HepG2 (cell line): Measurements from ENCODE around the gene GPR139. TPM values are rescaled to one million over a fixed set of nuclear protein-coding genes. Genes with fewer than 3 reads are reported as not detected.

Source experiments
- ATAC-seq: fragments of 200-7000 bp; cut with Tn5 transposase; 3 replicates; pipeline ENCODE4 v1.9.1; 2020; ENCODE audit warnings: mild to moderate bottlenecking, moderate library complexity
- BruUV-seq: library from RNA; stranded (reverse); fragments of 400-500 nt; replicated peaks from 2 replicates; lab custom pipeline; 2021; lab: Mats Ljungman, UMichigan
- CTCF ChIA-PET: fragments of 300-600 bp; formaldehyde crosslinking; extraction: SDS; loops from one replicate; lab custom pipeline; 2021; ENCODE audit warnings: low total read pairs, inconsistent platforms, low intra/inter-chr PET ratio; lab: Yijun Ruan, JAX
- POLR2A ChIA-PET: fragments of 350-600 bp; sonication (Branson Sonifier 250); formaldehyde crosslinking; loops from one replicate; lab custom pipeline; 2020; ENCODE audit warnings: antibody characterized with exemption, inconsistent platforms; lab: Yijun Ruan, JAX
- DNase-seq: peaks from one replicate; pipeline ENCODE4 v3.0.0-alpha.2; 2015; ENCODE audit warnings: low spot score
- FAIRE-seq: peaks from 3 replicates; lab custom pipeline; 2011; peaks lifted over from hg19 to GRCh38; lab: Jason Lieb, UNC
- H2AFZ ChIP-seq: one replicate; pipeline ENCODE4 v1.6.1; 2011; ENCODE audit warnings: low read length, inconsistent platforms
- H3K27ac ChIP-seq: fragments of 300-600 bp; 3 replicates; pipeline ENCODE4 v1.8.0; 2011; ENCODE audit warnings: mixed run types, mild to moderate bottlenecking, mixed read lengths, low read length, inconsistent platforms; ENCODE audit not compliant: insufficient read depth; ENCODE audit errors: extremely low read length
- H3K27me3 ChIP-seq, 2 experiments: fragments of 200-600 bp in 1 of 2; 2 replicates in 1 of 2; 3 replicates in 1 of 2; pipeline versions ENCODE4 v1.6.0 to v1.8.0; 2011; ENCODE audit warnings: low read length in 2 of 2, mild to moderate bottlenecking in 2 of 2, moderate library complexity in 2 of 2, inconsistent platforms in 1 of 2; ENCODE audit not compliant: insufficient read depth in 2 of 2, control insufficient read depth in 1 of 2
- H3K36me3 ChIP-seq, 2 experiments: fragments of 200-600 bp in 1 of 2; replicated peaks in 1 of 2; 2 replicates in 1 of 2; 3 replicates in 1 of 2; pipeline versions ENCODE4 v1.5.1 to v1.8.0; 2011; ENCODE audit warnings: low read length in 2 of 2, inconsistent platforms in 1 of 2; ENCODE audit not compliant: insufficient read depth in 2 of 2, control insufficient read depth in 1 of 2
- H3K4me1 ChIP-seq: 2 replicates; pipeline ENCODE4 v1.5.1; 2012; ENCODE audit warnings: low read length, inconsistent platforms; ENCODE audit not compliant: insufficient read depth
- H3K4me2 ChIP-seq: 2 replicates; pipeline ENCODE4 v1.6.0; 2011; ENCODE audit warnings: low read depth, low read length, inconsistent platforms
- H3K4me3 ChIP-seq, 3 experiments: fragments of 200-600 bp in 1 of 3; sonication (generic), shearing (Covaris generic) in 1 of 3; replicated peaks in 1 of 3; 2 replicates each; pipeline ENCODE4 v1.5.1; 2011 to 2016; ENCODE audit warnings: low read length in 3 of 3, inconsistent platforms in 2 of 3, low read depth in 2 of 3, mild to moderate bottlenecking in 2 of 3, control low read depth in 1 of 3, mixed read lengths in 1 of 3; ENCODE audit not compliant: insufficient read depth in 1 of 3
- H3K79me2 ChIP-seq: one replicate; pipeline ENCODE4 v1.6.1; 2011; ENCODE audit warnings: low read length, inconsistent platforms; ENCODE audit not compliant: insufficient read depth
- H3K9ac ChIP-seq: 2 replicates; pipeline ENCODE4 v1.6.0; 2011; ENCODE audit warnings: mild to moderate bottlenecking, low read depth, low read length, inconsistent platforms; ENCODE audit not compliant: insufficient read depth
- H3K9me3 ChIP-seq: 2 replicates; pipeline ENCODE4 v1.5.1; 2012; ENCODE audit warnings: mild to moderate bottlenecking, low read length
- H4K20me1 ChIP-seq: 2 replicates; pipeline ENCODE4 v1.6.0; 2011; ENCODE audit warnings: inconsistent platforms, mild to moderate bottlenecking, low read length, moderate library complexity; ENCODE audit not compliant: insufficient read depth
- CREBL2 ChIP-seq: sonication (generic); formaldehyde crosslinking; IDR thresholded peaks from 2 replicates; pipeline ENCODE4 v1.8.1; 2023; ENCODE audit warnings: missing genetic modification reagents, mild to moderate bottlenecking, borderline replicate concordance
- GTF3A ChIP-seq: sonication (generic); formaldehyde crosslinking; conservative IDR thresholded peaks from 2 replicates; pipeline ENCODE4 v1.4.0; 2020; ENCODE audit warnings: mild to moderate bottlenecking, missing genetic modification reagents
- KLF6 ChIP-seq: IDR thresholded peaks from 2 replicates; pipeline ENCODE4 v1.8.0; 2016; ENCODE audit warnings: missing biosample characterization, missing genetic modification reagents
- MAFF ChIP-seq: IDR thresholded peaks from 2 replicates; pipeline ENCODE4 v1.6.1; 2011; ENCODE audit warnings: low read depth, low read length, improper control_type of control experiment
- MAFK ChIP-seq, 2 experiments: IDR thresholded peaks in 1 of 2; conservative IDR thresholded peaks in 1 of 2; 2 replicates each; pipeline ENCODE4 v1.6.1; 2011; ENCODE audit warnings: improper control_type of control experiment in 2 of 2, low read length in 2 of 2
- NFATC3 ChIP-seq: sonication (generic); formaldehyde crosslinking; IDR thresholded peaks from 2 replicates; pipeline ENCODE4 v1.5.1; 2020; ENCODE audit warnings: mild to moderate bottlenecking, missing genetic modification reagents
- PRDM15 ChIP-seq: sonication (generic); formaldehyde crosslinking; IDR thresholded peaks from 2 replicates; pipeline ENCODE4 v1.4.0; 2020; ENCODE audit warnings: missing genetic modification reagents
- RFXAP ChIP-seq: sonication (generic); formaldehyde crosslinking; IDR thresholded peaks from 2 replicates; pipeline ENCODE4 v1.4.0; 2020; ENCODE audit warnings: missing genetic modification reagents, borderline replicate concordance
- SKI ChIP-seq: fragments of 450-650 bp; IDR thresholded peaks from one replicate; pipeline ENCODE4 v1.6.1; 2018; ENCODE audit warnings: mild to moderate bottlenecking; ENCODE audit not compliant: partially characterized antibody
- ZNF562 ChIP-seq: sonication (generic); formaldehyde crosslinking; IDR thresholded peaks from 2 replicates; pipeline ENCODE4 v1.8.0; 2022; ENCODE audit warnings: missing genetic modification reagents, borderline replicate concordance
- WGBS: methylation state at CpG from one replicate; pipeline ENCODE4 v1.1.6; 2017; ENCODE audit warnings: low lambda C conversion rate; 5-methylcytosine and 5-hydroxymethylcytosine counted together
- in situ Hi-C: cut with HindIII; loops from 2 replicates; pipeline ENCODE4 v1.10.0; 2017; ENCODE audit warnings: low pct_unique_long_range_greater_than_20kb; ENCODE audit not compliant: extremely low pct_ligation_motif_present
- intact Hi-C: fragments of 100-400 bp; cut with micrococcal nuclease; formaldehyde crosslinking; loops from one replicate; pipeline ENCODE4 v1.10.0; 2022; ENCODE audit not compliant: unreplicated experiment
- polyA plus RNA-seq, 8 experiments: library from polyadenylated mRNA; depleted of rRNA in 3 of 8; stranded (reverse) in 7 of 8; unstranded in 1 of 8; fragments of >200 nt; fragmentation: Illumina TruSeq in 4 of 8; extraction: Trizol in 4 of 8; gene quantifications; 2 replicates each; pipeline versions ENCODE4 v1.2.1 to v1.2.3, GENCODE V29; 2011 to 2016; ENCODE audit warnings: low read depth in 4 of 8, missing spikeins in 1 of 8, mixed read lengths in 1 of 8; ENCODE audit not compliant: insufficient read depth in 1 of 8
- total RNA-seq, 5 experiments: library from RNA; depleted of rRNA; stranded (reverse); fragments of >200 nt; fragmentation: Illumina TruSeq; extraction: Trizol; gene quantifications; 2 replicates each; pipeline ENCODE4 v1.2.3, GENCODE V29; 2016; ENCODE audit warnings: low read depth in 1 of 5
- TF ChIP-seq, protein P1 (sequence below): IDR thresholded peaks from 2 replicates; pipeline ENCODE4 v1.6.1; 2016; ENCODE audit warnings: control low read depth
- TF ChIP-seq, protein P2 (sequence below): IDR thresholded peaks from 2 replicates; pipeline ENCODE4 v1.6.1; 2016; ENCODE audit warnings: low read depth

Gene GPR139
- total and polyA plus RNA-seq, 2 of the 13 experiments (the other 11 are each of a cell fraction or from before 2014, with no cell fraction given): not detected

- Histone ChIP-seq H3K4me1 (no peaks in the 10 kb centered on the region), H3K9me3 (no peaks in the 10 kb centered on the region), H3K9ac (no peak overlapping the region), H3K27me3 (peaks cover 0 to 13% of the 10 kb centered on the region in 2 experiments; a peak in 4 of 5 replicates), H3K36me3 (no peaks in the 10 kb centered on the region), H3K27ac (no peak overlapping the region), H3K4me2 (no peak overlapping the region)
- POLR2A ChIA-PET: no interaction called here
- WGBS: 1% methylated on average over 3 of the region's 3 CpGs
- BruUV-seq: no TSS peak
- intact Hi-C loops: no loop called here
- no peak for ATAC-seq
- peak; percentile 39 to 75; a peak in 3 of 4 replicates for TF ChIP-seq MAFK (conservative IDR thresholded peaks at IDR 0.05 in 1 of 2, IDR thresholded peaks at IDR 0.05 in 1 of 2; ENCODE audit: low read length in 2 of 2)
- peak; percentile 62 for TF ChIP-seq MAFF
- TF ChIP-seq, protein P1, sequence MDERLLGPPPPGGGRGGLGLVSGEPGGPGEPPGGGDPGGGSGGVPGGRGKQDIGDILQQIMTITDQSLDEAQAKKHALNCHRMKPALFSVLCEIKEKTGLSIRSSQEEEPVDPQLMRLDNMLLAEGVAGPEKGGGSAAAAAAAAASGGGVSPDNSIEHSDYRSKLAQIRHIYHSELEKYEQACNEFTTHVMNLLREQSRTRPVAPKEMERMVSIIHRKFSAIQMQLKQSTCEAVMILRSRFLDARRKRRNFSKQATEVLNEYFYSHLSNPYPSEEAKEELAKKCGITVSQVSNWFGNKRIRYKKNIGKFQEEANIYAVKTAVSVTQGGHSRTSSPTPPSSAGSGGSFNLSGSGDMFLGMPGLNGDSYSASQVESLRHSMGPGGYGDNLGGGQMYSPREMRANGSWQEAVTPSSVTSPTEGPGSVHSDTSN (CRISPR knock-in tag): no peak
- TF ChIP-seq KLF6 (CRISPR knock-in tag): no peak
- TF ChIP-seq, all 625 proteins: peak for 2
- DNase-seq (no peak), FAIRE-seq (peak; percentile 12)
- no peaks in the 10 kb centered on the region for H3K79me2 ChIP-seq
- H2AFZ ChIP-seq: no peak overlapping the region
- in situ Hi-C loops: no loop called here
- CTCF ChIA-PET: no interaction called here
- no peaks in the 10 kb centered on the region for H4K20me1 ChIP-seq
- H3K4me3 ChIP-seq: no peak overlapping the region
Measured at GRCh38 chr16:20056436-20056835, 17.3 kb downstream of the GPR139 start.

DNA sequence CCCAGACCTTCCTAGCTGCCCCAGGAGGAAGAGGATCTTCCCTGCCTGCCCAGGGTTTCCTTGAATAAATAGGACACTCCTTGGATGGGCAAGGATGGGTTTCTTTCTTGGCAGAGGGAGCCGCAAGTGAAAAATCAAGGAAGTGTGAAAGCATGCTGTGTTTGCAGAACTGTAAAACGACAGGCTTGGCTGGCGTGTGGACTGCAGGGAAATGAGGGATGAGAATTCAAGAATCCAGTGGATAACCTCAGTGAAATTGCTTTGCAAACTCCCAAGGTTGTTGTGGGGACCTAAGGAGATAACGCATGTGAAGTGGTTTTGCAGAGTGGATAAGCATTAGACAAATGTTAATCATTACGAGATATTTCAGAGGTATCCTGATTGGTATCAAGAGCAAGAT lies 20.4 kb downstream of the GPR139 start:
- ATAC-seq (no peak), DNase-seq (no peak), FAIRE-seq (no peak)
- Histone ChIP-seq H3K27ac (no peak overlapping the region), H3K9me3 (no peaks in the 10 kb centered on the region), H3K27me3 (peaks cover 0 to 13% of the 10 kb centered on the region in 2 experiments; a peak in 4 of 5 replicates), H2AFZ (no peak overlapping the region), H3K4me3 (no peak overlapping the region), H3K4me1 (no peaks in the 10 kb centered on the region), H3K36me3 (no peaks in the 10 kb centered on the region), H4K20me1 (no peaks in the 10 kb centered on the region), H3K4me2 (no peak overlapping the region), H3K9ac (no peak overlapping the region), H3K79me2 (no peaks in the 10 kb centered on the region)
- in situ Hi-C loops: no loop called here
- intact Hi-C loops: no loop called here
- no TSS peak for BruUV-seq
- ChIA-PET POLR2A (no interaction called here), CTCF (no interaction called here)
- 17% methylated on average over 5 of the region's 5 CpGs for WGBS
- TF ChIP-seq SKI (no peak), PRDM15 (CRISPR knock-in tag) (no peak), RFXAP (CRISPR knock-in tag) (no peak), ZNF562 (CRISPR knock-in tag) (no peak), GTF3A (CRISPR knock-in tag) (no peak), NFATC3 (CRISPR knock-in tag) (no peak), CREBL2 (CRISPR knock-in tag) (no peak)
- TF ChIP-seq, protein P2, sequence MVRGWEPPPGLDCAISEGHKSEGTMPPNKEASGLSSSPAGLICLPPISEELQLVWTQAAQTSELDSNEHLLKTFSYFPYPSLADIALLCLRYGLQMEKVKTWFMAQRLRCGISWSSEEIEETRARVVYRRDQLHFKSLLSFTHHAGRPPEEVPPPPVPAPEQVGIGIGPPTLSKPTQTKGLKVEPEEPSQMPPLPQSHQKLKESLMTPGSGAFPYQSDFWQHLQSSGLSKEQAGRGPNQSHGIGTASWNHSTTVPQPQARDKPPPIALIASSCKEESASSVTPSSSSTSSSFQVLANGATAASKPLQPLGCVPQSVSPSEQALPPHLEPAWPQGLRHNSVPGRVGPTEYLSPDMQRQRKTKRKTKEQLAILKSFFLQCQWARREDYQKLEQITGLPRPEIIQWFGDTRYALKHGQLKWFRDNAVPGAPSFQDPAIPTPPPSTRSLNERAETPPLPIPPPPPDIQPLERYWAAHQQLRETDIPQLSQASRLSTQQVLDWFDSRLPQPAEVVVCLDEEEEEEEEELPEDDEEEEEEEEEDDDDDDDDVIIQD (CRISPR knock-in tag): no peak
